ENCODE data around the gene IL23A.

DNA sequence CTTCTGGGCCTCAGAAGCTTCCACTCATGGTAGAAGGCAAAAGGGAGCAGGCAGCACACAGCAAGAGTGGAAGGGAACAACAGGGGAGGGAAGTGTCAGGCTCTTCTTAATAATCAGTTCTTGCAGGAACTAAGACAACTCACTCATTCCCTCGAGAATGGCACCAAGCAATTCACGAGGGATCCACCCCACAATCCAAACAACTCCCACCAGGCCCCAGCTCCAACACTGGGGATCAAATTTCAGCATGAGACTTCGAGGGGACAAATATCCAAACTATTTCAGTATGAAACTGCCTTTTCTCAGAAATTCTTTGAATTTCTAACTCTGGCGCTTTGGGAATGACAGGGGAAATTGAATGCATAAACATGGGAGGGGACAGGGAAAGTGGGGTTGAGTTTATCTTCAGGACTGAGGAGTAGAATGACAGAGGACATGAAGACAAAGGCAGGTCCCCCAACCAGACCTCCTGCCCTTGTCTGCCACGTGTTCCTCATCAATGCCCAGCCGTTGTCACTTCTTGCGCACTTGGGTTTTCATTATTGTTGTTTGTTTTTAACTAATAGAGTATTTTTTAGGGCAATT is 48.6 kb downstream of the IL23A start:
- TF ChIP-seq POLR2A (IDR thresholded peaks at IDR 0.05; ENCODE audit: low read depth, low read length) (no peak), POLR2AphosphoS5 (IDR thresholded peaks at IDR 0.05; ENCODE audit: low read depth, low read length) (no peak), TAF1 (IDR thresholded peaks at IDR 0.05; ENCODE audit: borderline replicate concordance, low read depth, low read length) (no peak)
